H1 (cell line): ENCODE results near the gene RPTOR. TPM values are rescaled to one million over a fixed set of nuclear protein-coding genes. Genes with fewer than 3 reads are reported as not detected.

Experiments
- POLR2AphosphoS5 ChIP-seq: IDR thresholded peaks from 2 replicates; pipeline ENCODE4 v1.6.1; 2011; ENCODE audit warnings: low read depth, low read length
- TAF1 ChIP-seq: IDR thresholded peaks from 2 replicates; pipeline ENCODE4 v1.6.1; 2011; ENCODE audit warnings: mild to moderate bottlenecking, low read depth, low read length
- polyA plus RNA-seq, 7 experiments: library from polyadenylated mRNA; depleted of rRNA in 3 of 7; stranded (reverse) in 5 of 7; unstranded in 2 of 7; fragments of >200 nt in 5 of 7; fragments of 200-250 nt in 2 of 7; gene quantifications; 1 replicate in 5 of 7; 2 replicates in 1 of 7; 4 replicates in 1 of 7; pipeline versions ENCODE4 v1.2.1 to v1.2.3, GENCODE V29; 2011 to 2013; ENCODE audit warnings: missing spikeins in 2 of 7, mixed read lengths in 2 of 7
- total RNA-seq: library from RNA; stranded (reverse); fragmentation: NEBNext Ultra II Directional; extraction: Animal tissue kit (Norgen Biotek cat#: 25700); gene quantifications from 2 replicates; pipeline ENCODE4 v1.2.1, GENCODE V29; 2021

RPTOR gene
- total and polyA plus RNA-seq, 2 of the 8 experiments (the other 6 are each of a cell fraction or from before 2014, with no cell fraction given), result 6.9 to 28.7 TPM

DNA sequence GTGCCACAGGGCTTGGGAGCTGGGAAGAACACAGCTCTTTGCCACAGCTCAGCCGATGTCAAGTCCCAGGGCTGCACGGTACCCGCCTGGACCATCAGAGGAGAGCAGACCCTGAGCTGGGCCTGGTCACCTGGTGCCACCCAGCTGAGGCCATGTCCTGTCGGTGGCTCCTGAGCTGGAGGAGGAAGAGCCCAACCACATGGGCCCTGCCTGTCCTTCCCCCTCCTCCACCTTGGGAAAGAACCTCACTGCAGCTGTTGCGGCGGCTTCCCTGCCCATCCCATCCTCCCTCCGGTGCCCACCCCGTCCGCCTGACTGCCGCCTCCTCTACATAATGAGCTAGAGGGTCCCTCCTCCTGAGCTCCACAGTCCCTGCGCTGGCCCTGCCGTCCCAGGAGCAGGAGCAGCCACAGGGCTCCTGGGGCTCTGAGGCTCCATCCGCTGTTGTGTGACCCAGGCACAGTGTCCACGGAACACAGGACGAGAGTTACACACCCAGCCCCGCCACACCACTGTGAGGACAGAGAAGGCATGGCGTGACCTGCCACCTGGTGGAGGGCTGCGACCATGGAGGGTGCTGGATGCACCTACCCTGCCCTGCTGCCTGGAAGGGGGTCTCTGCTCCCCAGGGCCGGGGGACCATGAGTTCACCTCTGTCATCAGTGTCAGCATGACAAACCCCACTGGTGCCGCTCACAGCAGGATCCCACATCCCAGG lies 425.6 kb downstream of the RPTOR start (continued):
- no peak for TF ChIP-seq TAF1
- TF ChIP-seq POLR2AphosphoS5, result peak; percentile 59; the same call in 1 of the 2 replicates
